GM23338 (cell line): ENCODE data around the gene ZC3H14.

Source experiments
- CREB1 ChIP-seq: fragments of 250-450 bp; sonication (Bioruptor Pico); IDR thresholded peaks from 2 replicates; pipeline ENCODE4 v1.5.0; 2020; ENCODE audit warnings: low read depth, mild to moderate bottlenecking, moderate library complexity
- EZH2 ChIP-seq: fragments of 200-600 bp; sonication (generic); IDR thresholded peaks from one replicate; pipeline ENCODE4 v1.8.0; 2017; ENCODE audit warnings: antibody characterized with exemption, mild to moderate bottlenecking, low read depth; ENCODE audit not compliant: unreplicated experiment
- EZH2phosphoT487 ChIP-seq: fragments of 200-600 bp; sonication (generic); IDR thresholded peaks from one replicate; pipeline ENCODE4 v1.8.1; 2018; ENCODE audit warnings: antibody characterized with exemption; ENCODE audit not compliant: unreplicated experiment
- JUNB ChIP-seq: IDR thresholded peaks from one replicate; pipeline ENCODE4 v1.6.1; 2016; ENCODE audit warnings: antibody characterized with exemption; ENCODE audit not compliant: unreplicated experiment
- NANOG ChIP-seq: IDR thresholded peaks from 2 replicates; pipeline ENCODE4 v1.6.1; 2016; ENCODE audit warnings: antibody characterized with exemption, borderline replicate concordance
- POLR2AphosphoS5 ChIP-seq: IDR thresholded peaks from 2 replicates; pipeline ENCODE4 v1.6.1; 2016; ENCODE audit warnings: antibody characterized with exemption, low read depth
- TF ChIP-seq, protein P1 (sequence below), 2 experiments: fragments of 200-600 bp in 1 of 2; sonication (generic) in 1 of 2; conservative IDR thresholded peaks; 2 replicates each; pipeline versions ENCODE4 v1.5.1 to v1.6.1; 2016 to 2017; ENCODE audit warnings: antibody characterized with exemption in 2 of 2, low read depth in 2 of 2, mild to moderate bottlenecking in 2 of 2, moderate library complexity in 1 of 2
- TF ChIP-seq, protein P2 (sequence below): IDR thresholded peaks from one replicate; pipeline ENCODE4 v1.6.1; 2018; ENCODE audit warnings: antibody characterized with exemption; ENCODE audit not compliant: unreplicated experiment

DNA sequence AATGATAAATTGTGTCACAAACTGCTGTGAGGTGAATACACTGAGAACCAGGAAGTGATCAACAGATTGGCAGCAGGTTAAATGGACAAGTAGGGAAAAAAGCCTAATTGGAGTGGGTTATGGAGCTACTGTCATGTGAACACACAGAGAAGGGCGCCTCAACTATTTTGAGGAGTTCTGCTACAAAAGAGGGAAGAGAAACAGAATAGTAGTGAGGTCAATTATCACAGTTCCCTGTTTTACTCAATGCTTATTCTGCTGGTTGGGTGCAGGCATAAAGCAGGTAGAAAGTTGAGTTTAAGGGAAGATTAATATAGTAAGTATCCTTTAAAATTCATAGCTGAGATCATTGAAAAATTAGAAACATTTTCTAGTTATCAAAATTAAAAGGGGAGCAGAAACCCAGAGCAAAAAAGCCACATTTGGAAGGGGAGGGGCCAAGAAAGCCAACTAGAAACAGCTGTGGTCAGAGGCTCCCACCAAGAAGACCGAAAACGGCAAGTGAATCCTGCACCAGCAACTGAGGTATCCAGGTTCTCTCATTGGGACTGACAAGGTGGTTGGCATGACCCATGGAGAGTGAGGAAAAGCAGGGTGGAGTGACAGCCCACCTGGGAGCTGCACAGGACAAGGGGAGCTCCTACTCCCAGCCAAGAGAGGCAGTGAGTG is 105.7 kb downstream of the ZC3H14 start:
- TF ChIP-seq, protein P1, sequence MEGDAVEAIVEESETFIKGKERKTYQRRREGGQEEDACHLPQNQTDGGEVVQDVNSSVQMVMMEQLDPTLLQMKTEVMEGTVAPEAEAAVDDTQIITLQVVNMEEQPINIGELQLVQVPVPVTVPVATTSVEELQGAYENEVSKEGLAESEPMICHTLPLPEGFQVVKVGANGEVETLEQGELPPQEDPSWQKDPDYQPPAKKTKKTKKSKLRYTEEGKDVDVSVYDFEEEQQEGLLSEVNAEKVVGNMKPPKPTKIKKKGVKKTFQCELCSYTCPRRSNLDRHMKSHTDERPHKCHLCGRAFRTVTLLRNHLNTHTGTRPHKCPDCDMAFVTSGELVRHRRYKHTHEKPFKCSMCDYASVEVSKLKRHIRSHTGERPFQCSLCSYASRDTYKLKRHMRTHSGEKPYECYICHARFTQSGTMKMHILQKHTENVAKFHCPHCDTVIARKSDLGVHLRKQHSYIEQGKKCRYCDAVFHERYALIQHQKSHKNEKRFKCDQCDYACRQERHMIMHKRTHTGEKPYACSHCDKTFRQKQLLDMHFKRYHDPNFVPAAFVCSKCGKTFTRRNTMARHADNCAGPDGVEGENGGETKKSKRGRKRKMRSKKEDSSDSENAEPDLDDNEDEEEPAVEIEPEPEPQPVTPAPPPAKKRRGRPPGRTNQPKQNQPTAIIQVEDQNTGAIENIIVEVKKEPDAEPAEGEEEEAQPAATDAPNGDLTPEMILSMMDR (conservative IDR thresholded peaks at IDR 0.05; ENCODE audit: low read depth in 2 of 2): no peak
- TF ChIP-seq JUNB (no peak), EZH2 (no peak), POLR2AphosphoS5 (no peak), EZH2phosphoT487 (no peak), CREB1 (CRISPR knock-in tag) (no peak), NANOG (no peak)
- TF ChIP-seq, protein P2, sequence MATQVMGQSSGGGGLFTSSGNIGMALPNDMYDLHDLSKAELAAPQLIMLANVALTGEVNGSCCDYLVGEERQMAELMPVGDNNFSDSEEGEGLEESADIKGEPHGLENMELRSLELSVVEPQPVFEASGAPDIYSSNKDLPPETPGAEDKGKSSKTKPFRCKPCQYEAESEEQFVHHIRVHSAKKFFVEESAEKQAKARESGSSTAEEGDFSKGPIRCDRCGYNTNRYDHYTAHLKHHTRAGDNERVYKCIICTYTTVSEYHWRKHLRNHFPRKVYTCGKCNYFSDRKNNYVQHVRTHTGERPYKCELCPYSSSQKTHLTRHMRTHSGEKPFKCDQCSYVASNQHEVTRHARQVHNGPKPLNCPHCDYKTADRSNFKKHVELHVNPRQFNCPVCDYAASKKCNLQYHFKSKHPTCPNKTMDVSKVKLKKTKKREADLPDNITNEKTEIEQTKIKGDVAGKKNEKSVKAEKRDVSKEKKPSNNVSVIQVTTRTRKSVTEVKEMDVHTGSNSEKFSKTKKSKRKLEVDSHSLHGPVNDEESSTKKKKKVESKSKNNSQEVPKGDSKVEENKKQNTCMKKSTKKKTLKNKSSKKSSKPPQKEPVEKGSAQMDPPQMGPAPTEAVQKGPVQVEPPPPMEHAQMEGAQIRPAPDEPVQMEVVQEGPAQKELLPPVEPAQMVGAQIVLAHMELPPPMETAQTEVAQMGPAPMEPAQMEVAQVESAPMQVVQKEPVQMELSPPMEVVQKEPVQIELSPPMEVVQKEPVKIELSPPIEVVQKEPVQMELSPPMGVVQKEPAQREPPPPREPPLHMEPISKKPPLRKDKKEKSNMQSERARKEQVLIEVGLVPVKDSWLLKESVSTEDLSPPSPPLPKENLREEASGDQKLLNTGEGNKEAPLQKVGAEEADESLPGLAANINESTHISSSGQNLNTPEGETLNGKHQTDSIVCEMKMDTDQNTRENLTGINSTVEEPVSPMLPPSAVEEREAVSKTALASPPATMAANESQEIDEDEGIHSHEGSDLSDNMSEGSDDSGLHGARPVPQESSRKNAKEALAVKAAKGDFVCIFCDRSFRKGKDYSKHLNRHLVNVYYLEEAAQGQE: no peak
